Transverse colon (tissue), 4 donors: ENCODE results near the gene CES5A. TPM values are rescaled to one million over a fixed set of nuclear protein-coding genes. Genes with fewer than 3 reads are reported as not detected.
"Not testable (repeated sequence)": the region's sequence is repeated elsewhere in the genome, so short reads cannot be mapped to it uniquely, and the experiment has no call there.

Experiments
- DNase-seq: peaks from one replicate; pipeline ENCODE4 v3.0.0-alpha.2; 2019
- H3K27ac ChIP-seq, 4 donors: fragments of 200-600 bp; sonication (generic); 2 replicates each; pipeline ENCODE4 v1.5.1; 2016 to 2018; ENCODE audit warnings: inconsistent platforms in 4 of 4
- H3K27me3 ChIP-seq: fragments of 200-600 bp; sonication (generic); 2 replicates; pipeline ENCODE4 v1.5.1; 2017; ENCODE audit warnings: inconsistent platforms
- H3K36me3 ChIP-seq, 4 donors: fragments of 200-600 bp; sonication (generic); 2 replicates each; pipeline ENCODE4 v1.5.1; 2017 to 2019; ENCODE audit warnings: inconsistent platforms in 4 of 4
- H3K4me1 ChIP-seq, 4 donors: fragments of 200-600 bp; sonication (generic); 2 replicates each; pipeline ENCODE4 v1.5.1; 2017 to 2020; ENCODE audit warnings: inconsistent platforms in 4 of 4
- H3K4me3 ChIP-seq, 4 donors: fragments of 200-600 bp; sonication (generic); 1 replicate in 1 of 4; 2 replicates in 3 of 4; pipeline versions ENCODE4 v1.5.1 to v1.6.1; 2017 to 2019; ENCODE audit warnings: inconsistent platforms in 4 of 4
- H3K9me3 ChIP-seq, 2 donors: fragments of 200-600 bp; sonication (generic); 2 replicates each; pipeline ENCODE4 v1.5.1; 2017 to 2019; ENCODE audit warnings: inconsistent platforms in 2 of 2
- EP300 ChIP-seq: sonication (generic); formaldehyde crosslinking; IDR thresholded peaks from one replicate; pipeline ENCODE4 v1.6.1; 2017; ENCODE audit warnings: antibody characterized with exemption, low read depth
- POLR2A ChIP-seq: fragments of 450-650 bp; IDR thresholded peaks from one replicate; pipeline ENCODE4 v1.6.1; 2016; ENCODE audit warnings: antibody characterized with exemption, mild to moderate bottlenecking, moderate library complexity
- POLR2AphosphoS5 ChIP-seq, 3 donors: sonication (generic); formaldehyde crosslinking; IDR thresholded peaks; one replicate each; pipeline ENCODE4 v1.6.1; 2016; ENCODE audit warnings: antibody characterized with exemption in 3 of 3
- WGBS, 2 donors: methylation state at CpG; one replicate each; pipeline ENCODE4 v1.1.5; 2018; ENCODE audit warnings: low coverage in 1 of 2; 5-methylcytosine and 5-hydroxymethylcytosine counted together
- in situ Hi-C, 4 donors: fragments of 200-750 bp; cut with MboI; loops; one replicate each; pipeline versions ENCODE4 v1.15.0 to v1.15.1; 2017; ENCODE audit warnings: low sequenced_read_pairs in 3 of 4, low pct_ligation_motif_present in 1 of 4, low pct_unique_long_range_greater_than_20kb in 1 of 4
- intact Hi-C: fragments of 100-400 bp; cut with DNase I; formaldehyde crosslinking; loops from one replicate; pipeline ENCODE4 v1.15.1; 2023; ENCODE audit warnings: low total_unique reads
- total RNA-seq, 4 donors: library from RNA; depleted of rRNA; stranded (reverse); fragments of >200 nt; gene quantifications; one replicate each; pipeline ENCODE4 v1.1.0, GENCODE V29; 2016
- TF ChIP-seq, protein P1 (sequence below), 5 experiments: fragments of 200-600 bp in 3 of 5; fragments of 450-650 bp in 2 of 5; sonication (generic) in 3 of 5; IDR thresholded peaks; 1 replicate in 2 of 5; 2 replicates in 3 of 5; pipeline ENCODE4 v1.5.1; 2016 to 2017; ENCODE audit warnings: antibody characterized with exemption in 5 of 5, inconsistent platforms in 3 of 5, mild to moderate bottlenecking in 2 of 5, moderate library complexity in 1 of 5

CES5A gene
- total RNA-seq, 4 donors from 2014 or later, result not detected

- intact Hi-C loops (no loop called here), in situ Hi-C loops (no loop called here)
- 61 to 70% methylated on average over 2 to 5 of the region's 5 CpGs for WGBS, 2 donors
- H3K27ac ChIP-seq, result no peak overlapping the region
- TF ChIP-seq, protein P1, sequence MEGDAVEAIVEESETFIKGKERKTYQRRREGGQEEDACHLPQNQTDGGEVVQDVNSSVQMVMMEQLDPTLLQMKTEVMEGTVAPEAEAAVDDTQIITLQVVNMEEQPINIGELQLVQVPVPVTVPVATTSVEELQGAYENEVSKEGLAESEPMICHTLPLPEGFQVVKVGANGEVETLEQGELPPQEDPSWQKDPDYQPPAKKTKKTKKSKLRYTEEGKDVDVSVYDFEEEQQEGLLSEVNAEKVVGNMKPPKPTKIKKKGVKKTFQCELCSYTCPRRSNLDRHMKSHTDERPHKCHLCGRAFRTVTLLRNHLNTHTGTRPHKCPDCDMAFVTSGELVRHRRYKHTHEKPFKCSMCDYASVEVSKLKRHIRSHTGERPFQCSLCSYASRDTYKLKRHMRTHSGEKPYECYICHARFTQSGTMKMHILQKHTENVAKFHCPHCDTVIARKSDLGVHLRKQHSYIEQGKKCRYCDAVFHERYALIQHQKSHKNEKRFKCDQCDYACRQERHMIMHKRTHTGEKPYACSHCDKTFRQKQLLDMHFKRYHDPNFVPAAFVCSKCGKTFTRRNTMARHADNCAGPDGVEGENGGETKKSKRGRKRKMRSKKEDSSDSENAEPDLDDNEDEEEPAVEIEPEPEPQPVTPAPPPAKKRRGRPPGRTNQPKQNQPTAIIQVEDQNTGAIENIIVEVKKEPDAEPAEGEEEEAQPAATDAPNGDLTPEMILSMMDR (IDR thresholded peaks at IDR 0.05), result no peak
- TF ChIP-seq EP300, result no peak
- no peak for TF ChIP-seq POLR2AphosphoS5 (IDR thresholded peaks at IDR 0.05)
- TF ChIP-seq POLR2A, result no peak
- H3K4me1 ChIP-seq, result no peaks in the 10 kb centered on the region
- no peaks in the 10 kb centered on the region for H3K36me3 ChIP-seq
- no peak overlapping the region for H3K4me3 ChIP-seq
- H3K27me3 ChIP-seq, result no peaks in the 10 kb centered on the region
- no peaks in the 10 kb centered on the region for H3K9me3 ChIP-seq
- no peak for DNase-seq
These were observed 65.8 kb downstream of the CES5A start for GRCh38 chr16:55809386-55809785.

GRCh38 chr16:55808286-55808685 lies 66.9 kb downstream of the CES5A start:
- H3K4me3 ChIP-seq, H3K9me3 ChIP-seq, intact Hi-C loops, in situ Hi-C loops, H3K36me3 ChIP-seq, H3K27ac ChIP-seq, H3K4me1 ChIP-seq, H3K27me3 ChIP-seq, DNase-seq: not testable (repeated sequence)
- 63% methylated on average over 1 of the region's 1 CpG; no CpG with 5 or more reads in 1 of the 2 donors for WGBS, 2 donors

DNA sequence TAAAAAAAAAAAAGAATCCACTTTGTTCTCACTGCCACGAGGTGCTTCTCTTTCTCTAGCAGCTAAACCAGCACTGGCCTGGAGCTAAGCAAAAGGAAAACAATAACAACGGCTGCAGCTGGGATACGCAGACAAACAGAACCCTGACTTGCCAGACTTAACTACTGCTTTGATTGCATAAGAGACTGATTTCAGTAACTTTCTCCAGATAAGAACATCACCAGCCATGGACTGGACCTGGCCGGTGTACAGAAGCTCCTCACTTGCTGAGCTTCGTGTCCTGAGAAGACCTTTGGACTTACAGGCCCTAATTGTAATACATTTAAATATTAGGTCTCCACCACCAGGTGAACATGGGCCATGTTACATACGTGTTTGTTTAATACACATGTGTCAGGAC lies 70.1 kb downstream of the CES5A start:
- in situ Hi-C loops, intact Hi-C loops, H3K9me3 ChIP-seq, H3K27ac ChIP-seq, H3K4me1 ChIP-seq, H3K36me3 ChIP-seq, DNase-seq, H3K27me3 ChIP-seq, H3K4me3 ChIP-seq: not testable (repeated sequence)
- whole genome bisulfite sequencing, 2 donors, result no CpG with 5 or more reads among the region's 6 CpGs

DNA sequence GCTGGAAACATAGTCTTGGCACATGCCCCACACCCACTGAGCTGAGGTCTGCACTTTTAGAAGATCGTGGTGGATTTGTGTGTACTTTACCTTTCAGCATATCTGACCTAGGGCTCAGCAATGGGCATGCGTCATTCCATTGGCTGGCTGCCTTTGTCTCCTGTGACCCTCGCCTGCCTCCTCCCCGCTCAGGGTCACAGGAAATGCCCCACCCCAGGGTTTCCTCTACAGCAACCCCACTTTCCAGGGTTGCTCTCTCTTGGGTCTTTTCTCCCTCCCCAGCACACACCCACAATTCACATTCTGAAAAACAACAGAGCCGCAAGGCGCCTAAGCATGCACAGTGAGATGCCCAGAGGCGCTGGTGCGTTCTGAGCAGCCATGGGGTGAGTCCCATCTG lies 71.5 kb downstream of the CES5A start:
- DNase-seq, H3K4me1 ChIP-seq, H3K27me3 ChIP-seq, H3K4me3 ChIP-seq, H3K9me3 ChIP-seq, in situ Hi-C loops, H3K27ac ChIP-seq, intact Hi-C loops, H3K36me3 ChIP-seq: not testable (repeated sequence)
- no CpG with 5 or more reads among the region's 8 CpGs for WGBS, 2 donors

Other genes with a start within 250 kb of the CES5A start
- under 1 TPM in 1 of 4 donors, not detected in 3; 0.32 TPM for gene SLC6A2, start 219.4 kb downstream of the CES5A start, total RNA-seq
- gene CES1, start 42.3 kb downstream of the CES5A start, total RNA-seq, result 10 to 100 TPM in 2 of 4 donors, 1 to 10 TPM in 2; 6.8 to 23.2 (median 11.3) TPM